D341Med (cell line): ENCODE results near the gene BCAN.

ENCODE experiments used
- DNase-seq: peaks from one replicate; pipeline ENCODE4 v3.0.0; 2012; ENCODE audit warnings: low spot score

The BCAN gene

GRCh38 chr1:156662800-156663055 lies 20.8 kb downstream of the BCAN start:
- DNase-seq = no peak

- DNase-seq = no peak
Observed at GRCh38 chr1:156663178-156663577, 21.3 kb downstream of the BCAN start.

GRCh38 chr1:156664046-156664766 lies 22.3 kb downstream of the BCAN start:
- no peak for DNase-seq

- DNase-seq = no peak
Observed at GRCh38 chr1:156664767-156665411, 23.0 kb downstream of the BCAN start.

GRCh38 chr1:156665539-156665938 lies 23.6 kb downstream of the BCAN start:
- DNase-seq = no peak

GRCh38 chr1:156666862-156667609 lies 25.1 kb downstream of the BCAN start:
- DNase-seq = no peak

GRCh38 chr1:156667610-156667967 lies 25.7 kb downstream of the BCAN start:
- no peak for DNase-seq

- no peak for DNase-seq
Observed at GRCh38 chr1:156667968-156668709, 26.2 kb downstream of the BCAN start.

GRCh38 chr1:156668801-156669637 lies 27.1 kb downstream of the BCAN start:
- DNase-seq = no peak

- no peak for DNase-seq
Observed at GRCh38 chr1:156669794-156670193, 27.9 kb downstream of the BCAN start.

- DNase-seq = no peak
Observed at GRCh38 chr1:156670359-156670758, 28.4 kb downstream of the BCAN start.

- DNase-seq = no peak
Observed at GRCh38 chr1:156670791-156671190, 28.9 kb downstream of the BCAN start.

- no peak for DNase-seq
Observed at GRCh38 chr1:156671804-156672203, 29.9 kb downstream of the BCAN start.

GRCh38 chr1:156673387-156674121 lies 31.6 kb downstream of the BCAN start:
- DNase-seq = no peak

GRCh38 chr1:156675210-156676113 lies 33.5 kb downstream of the BCAN start:
- no peak for DNase-seq

GRCh38 chr1:156676114-156676819 lies 34.4 kb downstream of the BCAN start:
- DNase-seq = no peak

GRCh38 chr1:156676820-156677615 lies 35.1 kb downstream of the BCAN start, which contains the start of gene NES:
NES (minus strand) TSS chr1:156677407; CDS start chr1:156677264, 143 bp downstream.
- DNase-seq = peak; percentile 70
